Mesenchymal stem cell (in vitro differentiated cells and primary cell): Measurements from ENCODE around the gene EPSTI1.

Experiments
- DNase-seq: peaks from one replicate; pipeline ENCODE4 v3.0.0-alpha.2; 2013
- H2AFZ ChIP-seq: one replicate; pipeline ENCODE4 v1.6.1; 2013; ENCODE audit warnings: low read depth, mild to moderate bottlenecking, control low read depth, inconsistent platforms, low read length, moderate library complexity
- H2AK5ac ChIP-seq: 2 replicates; pipeline ENCODE4 v1.6.1; 2013; ENCODE audit warnings: low read length, moderate library complexity, mild to moderate bottlenecking, inconsistent platforms; ENCODE audit not compliant: severe bottlenecking
- H2BK120ac ChIP-seq: one replicate; pipeline ENCODE4 v1.6.1; 2013; ENCODE audit warnings: low read depth, mild to moderate bottlenecking, inconsistent platforms, low read length, moderate library complexity
- H2BK12ac ChIP-seq, 2 experiments: one replicate each; pipeline ENCODE4 v1.6.1; 2013; ENCODE audit warnings: inconsistent platforms in 2 of 2, low read length in 2 of 2, mild to moderate bottlenecking in 2 of 2, moderate library complexity in 2 of 2, control low read depth in 1 of 2
- H2BK15ac ChIP-seq: one replicate; pipeline ENCODE4 v1.6.1; 2013; ENCODE audit warnings: mild to moderate bottlenecking, low read depth, inconsistent platforms; ENCODE audit not compliant: poor library complexity, severe bottlenecking
- H2BK5ac ChIP-seq: 2 replicates; pipeline ENCODE4 v1.6.1; 2013; ENCODE audit warnings: low read depth, mild to moderate bottlenecking, low read length, control low read depth, inconsistent platforms; ENCODE audit not compliant: poor library complexity, severe bottlenecking
- H3K14ac ChIP-seq, 2 experiments: one replicate each; pipeline ENCODE4 v1.6.1; 2013; ENCODE audit warnings: inconsistent platforms in 2 of 2, low read length in 2 of 2, control low read depth in 1 of 2, mild to moderate bottlenecking in 1 of 2, moderate library complexity in 1 of 2
- H3K18ac ChIP-seq, 2 experiments: one replicate each; pipeline ENCODE4 v1.6.1; 2013; ENCODE audit warnings: inconsistent platforms in 2 of 2, low read length in 2 of 2, control low read depth in 1 of 2, low read depth in 1 of 2, mild to moderate bottlenecking in 1 of 2
- H3K23ac ChIP-seq, 2 experiments: one replicate each; pipeline ENCODE4 v1.6.1; 2013; ENCODE audit warnings: inconsistent platforms in 2 of 2, low read length in 2 of 2, mild to moderate bottlenecking in 2 of 2, moderate library complexity in 2 of 2, control low read depth in 1 of 2
- H3K27ac ChIP-seq: 2 replicates; pipeline ENCODE4 v1.5.1; 2013; ENCODE audit warnings: mild to moderate bottlenecking, moderate library complexity, low read length, control low read depth, inconsistent platforms; ENCODE audit not compliant: poor library complexity, severe bottlenecking
- H3K27me3 ChIP-seq, 2 experiments: 2 replicates each; pipeline versions ENCODE4 v1.6.1 to v1.7.0; 2013; ENCODE audit warnings: low read length in 2 of 2, mild to moderate bottlenecking in 2 of 2, moderate library complexity in 2 of 2, control low read depth in 1 of 2, inconsistent platforms in 1 of 2; ENCODE audit not compliant: control insufficient read depth in 1 of 2, insufficient read depth in 1 of 2
- H3K36me3 ChIP-seq, 2 experiments: 2 replicates each; pipeline versions ENCODE4 v1.6.1 to v1.7.0; 2013; ENCODE audit warnings: low read length in 2 of 2, control low read depth in 1 of 2, inconsistent platforms in 1 of 2, low read depth in 1 of 2, mild to moderate bottlenecking in 1 of 2; ENCODE audit not compliant: insufficient read depth in 2 of 2, control insufficient read depth in 1 of 2
- H3K4ac ChIP-seq, 2 experiments: one replicate each; pipeline ENCODE4 v1.6.1; 2013; ENCODE audit warnings: inconsistent platforms in 2 of 2, low read length in 2 of 2, mild to moderate bottlenecking in 2 of 2, moderate library complexity in 2 of 2, control low read depth in 1 of 2, low read depth in 1 of 2
- H3K4me1 ChIP-seq: 2 replicates; pipeline ENCODE4 v1.6.1; 2013; ENCODE audit warnings: low read depth, low read length, control low read depth; ENCODE audit not compliant: control insufficient read depth, insufficient read depth
- H3K4me2 ChIP-seq: 2 replicates; pipeline ENCODE4 v1.6.1; 2013; ENCODE audit warnings: low read length, mild to moderate bottlenecking, inconsistent platforms; ENCODE audit not compliant: poor library complexity, severe bottlenecking
- H3K4me3 ChIP-seq, 2 experiments: 2 replicates each; pipeline versions ENCODE4 v1.5.1 to v1.7.0; 2013; ENCODE audit warnings: low read length in 2 of 2, mild to moderate bottlenecking in 2 of 2, control low read depth in 1 of 2, low read depth in 1 of 2; ENCODE audit not compliant: insufficient read depth in 1 of 2
- H3K79me1 ChIP-seq: replicated peaks from 2 replicates; pipeline ENCODE4 v1.6.1; 2013; ENCODE audit warnings: mild to moderate bottlenecking, control low read depth, low read length, inconsistent platforms; ENCODE audit not compliant: poor library complexity, severe bottlenecking
- H3K9ac ChIP-seq: 2 replicates; pipeline ENCODE4 v1.7.0; 2013; ENCODE audit warnings: mild to moderate bottlenecking, low read length, moderate library complexity
- H3K9me3 ChIP-seq: 2 replicates; pipeline ENCODE4 v1.7.0; 2013; ENCODE audit warnings: mild to moderate bottlenecking, low read length; ENCODE audit not compliant: control insufficient read depth
- H4K8ac ChIP-seq: one replicate; pipeline ENCODE4 v1.6.1; 2013; ENCODE audit warnings: inconsistent platforms, mild to moderate bottlenecking, low read length, moderate library complexity
- H4K91ac ChIP-seq: one replicate; pipeline ENCODE4 v1.6.1; 2013; ENCODE audit warnings: mild to moderate bottlenecking, low read length, inconsistent platforms
- WGBS: methylation state at CpG from one replicate; pipeline ENCODE4 v1.1.7; 2013; ENCODE audit warnings: mixed read lengths; 5-methylcytosine and 5-hydroxymethylcytosine counted together

The EPSTI1 gene

DNA sequence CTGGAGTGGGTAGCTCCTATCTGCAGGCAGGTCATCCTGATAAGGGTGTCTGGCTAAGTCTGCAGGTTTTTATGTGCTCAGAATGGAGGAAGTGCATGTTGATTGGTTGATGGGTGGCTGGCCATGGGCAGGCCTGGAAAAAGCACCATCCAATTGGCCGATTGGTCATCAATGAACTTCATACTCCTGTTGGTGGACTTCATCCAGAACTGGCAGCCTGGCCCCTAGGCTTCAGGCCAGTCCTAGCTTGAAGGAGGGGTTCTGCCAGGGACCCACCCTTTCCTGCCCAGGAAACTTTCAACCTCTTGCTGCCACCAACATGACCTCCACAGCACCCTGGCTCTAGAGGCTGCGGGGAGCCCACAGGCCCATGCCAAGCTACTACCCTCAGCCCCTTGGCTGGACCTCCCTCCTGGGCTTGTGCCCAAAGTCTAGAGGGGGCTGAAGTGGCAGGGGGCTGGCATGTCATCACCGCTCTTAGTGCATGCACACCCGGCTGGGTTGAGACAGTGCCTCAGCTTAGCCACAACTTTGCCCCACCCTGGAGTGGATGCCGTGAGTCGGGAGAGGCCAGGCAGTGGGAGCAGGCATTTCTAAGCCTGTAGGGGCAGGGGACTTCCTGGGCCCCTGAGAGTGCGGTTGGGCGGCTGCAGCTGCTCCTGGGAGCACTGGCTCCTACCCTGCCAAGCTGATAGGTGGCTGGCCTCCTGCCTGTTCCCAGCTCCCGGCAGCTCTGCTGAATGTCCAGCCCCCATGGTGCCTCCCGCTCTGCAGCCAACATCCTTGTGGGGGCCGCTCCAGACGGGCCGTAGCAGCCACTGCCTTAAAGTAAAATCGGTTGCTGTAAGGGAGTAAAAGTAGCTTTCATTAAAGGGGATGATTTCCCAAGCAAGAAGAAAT, 44.6 kb upstream of the EPSTI1 start:
- no peaks in the 10 kb centered on the region for H3K9me3 ChIP-seq

GRCh38 chr13:43033038-43033437, 41.0 kb upstream of the EPSTI1 start:
- H3K14ac ChIP-seq = no peak overlapping the region
- no peak overlapping the region for H2BK5ac ChIP-seq
- H2AK5ac ChIP-seq = no peak overlapping the region
- peaks cover 1% of the 10 kb centered on the region for H3K4me1 ChIP-seq
- no peak overlapping the region for H2BK12ac ChIP-seq
- H3K79me1 ChIP-seq = no peaks in the 10 kb centered on the region
- no peak overlapping the region for H3K18ac ChIP-seq
- no peak overlapping the region for H2AFZ ChIP-seq
- H4K91ac ChIP-seq = no peak overlapping the region
- no peaks in the 10 kb centered on the region for H3K9me3 ChIP-seq
- no peak overlapping the region for H3K4me3 ChIP-seq
- H3K36me3 ChIP-seq = peaks cover 0 to 17% of the 10 kb centered on the region in 2 experiments
- H3K27me3 ChIP-seq = no peaks in the 10 kb centered on the region
- no peak for DNase-seq
- no peak overlapping the region for H2BK120ac ChIP-seq
- no peak overlapping the region for H4K8ac ChIP-seq
- no peak overlapping the region for H3K23ac ChIP-seq
- H2BK15ac ChIP-seq = no peak overlapping the region
- no peak overlapping the region for H3K4ac ChIP-seq
- no peak overlapping the region for H3K27ac ChIP-seq
- no peak overlapping the region for H3K4me2 ChIP-seq
- no peak overlapping the region for H3K9ac ChIP-seq
- WGBS = 92% methylated on average over 1 of the region's 3 CpGs

More for the DNA sequence above, 44.6 kb upstream of the EPSTI1 start:
- no peak overlapping the region for H2AK5ac ChIP-seq
- H3K4me1 ChIP-seq = peaks cover 1% of the 10 kb centered on the region
- no peaks in the 10 kb centered on the region for H3K79me1 ChIP-seq
- peak overlapping the region; percentile 7 for H4K8ac ChIP-seq
- no peak overlapping the region for H3K4me3 ChIP-seq
- H3K4me2 ChIP-seq = no peak overlapping the region
- no peak overlapping the region for H2BK15ac ChIP-seq
- no peak overlapping the region for H3K14ac ChIP-seq
- H3K27ac ChIP-seq = no peak overlapping the region
- no peak overlapping the region for H2BK12ac ChIP-seq
- H3K9ac ChIP-seq = no peak overlapping the region
- no peak overlapping the region for H3K18ac ChIP-seq
- H3K27me3 ChIP-seq = no peaks in the 10 kb centered on the region
- H3K23ac ChIP-seq = no peak overlapping the region
- peaks cover 0 to 9% of the 10 kb centered on the region in 2 experiments for H3K36me3 ChIP-seq
- no peak overlapping the region for H4K91ac ChIP-seq
- no peak overlapping the region for H2BK120ac ChIP-seq
- no peak for DNase-seq
- no peak overlapping the region for H3K4ac ChIP-seq
- H2AFZ ChIP-seq = no peak overlapping the region
- 96% methylated on average over 14 of the region's 14 CpGs for WGBS
- H2BK5ac ChIP-seq = no peak overlapping the region

DNA sequence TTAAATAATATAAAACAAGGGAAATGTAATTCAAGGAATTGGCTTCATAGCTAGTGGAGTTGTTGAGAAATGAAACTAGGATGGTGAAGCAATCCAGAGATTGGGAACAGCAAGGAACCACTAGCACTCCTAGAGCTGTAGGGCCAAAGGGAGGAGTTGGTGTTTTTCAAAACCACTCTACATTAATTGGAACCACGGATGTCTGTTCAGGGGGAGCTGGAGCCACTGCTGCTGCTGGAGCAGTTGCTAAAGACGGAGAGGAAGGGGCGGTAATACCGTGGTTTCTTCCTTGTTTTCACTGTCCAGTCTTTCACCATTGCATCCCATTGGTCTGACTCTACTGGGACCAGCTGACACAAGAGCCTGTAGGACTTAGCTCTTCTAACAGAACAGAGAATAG, 39.8 kb upstream of the EPSTI1 start:
- H3K4me1 ChIP-seq = peaks cover 1% of the 10 kb centered on the region
- no peaks in the 10 kb centered on the region for H3K9me3 ChIP-seq
- no peak overlapping the region for H3K4me3 ChIP-seq
- no peak overlapping the region for H2BK15ac ChIP-seq
- H3K18ac ChIP-seq = no peak overlapping the region
- H2AFZ ChIP-seq = no peak overlapping the region
- WGBS = 95% methylated on average over 4 of the region's 4 CpGs
- H2BK120ac ChIP-seq = no peak overlapping the region
- no peak for DNase-seq
- no peaks in the 10 kb centered on the region for H3K79me1 ChIP-seq
- no peak overlapping the region for H3K27ac ChIP-seq
- H3K36me3 ChIP-seq = peaks cover 0 to 21% of the 10 kb centered on the region in 2 experiments
- H2AK5ac ChIP-seq = no peak overlapping the region
- H3K4ac ChIP-seq = no peak overlapping the region
- H3K4me2 ChIP-seq = no peak overlapping the region
- H3K27me3 ChIP-seq = no peaks in the 10 kb centered on the region
- H3K23ac ChIP-seq = no peak overlapping the region
- H3K9ac ChIP-seq = no peak overlapping the region
- H3K14ac ChIP-seq = no peak overlapping the region
- H4K91ac ChIP-seq = no peak overlapping the region
- no peak overlapping the region for H4K8ac ChIP-seq
- no peak overlapping the region for H2BK12ac ChIP-seq
- H2BK5ac ChIP-seq = peak overlapping the region; percentile 36

GRCh38 chr13:43030548-43030947, 38.5 kb upstream of the EPSTI1 start:
- Histone ChIP-seq H3K27ac (no peak overlapping the region), H2BK5ac (no peak overlapping the region), H3K4ac (no peak overlapping the region), H2AFZ (no peak overlapping the region), H3K18ac (no peak overlapping the region), H2BK120ac (no peak overlapping the region), H3K4me3 (no peak overlapping the region), H4K91ac (no peak overlapping the region), H3K9me3 (no peaks in the 10 kb centered on the region), H3K36me3 (peaks cover 0 to 21% of the 10 kb centered on the region in 2 experiments), H3K79me1 (no peaks in the 10 kb centered on the region), H3K4me2 (no peak overlapping the region), H3K4me1 (no peaks in the 10 kb centered on the region), H3K14ac (no peak overlapping the region), H4K8ac (no peak overlapping the region), H2BK15ac (no peak overlapping the region), H3K9ac (no peak overlapping the region), H3K23ac (no peak overlapping the region), H3K27me3 (no peaks in the 10 kb centered on the region), H2AK5ac (no peak overlapping the region), H2BK12ac (no peak overlapping the region)
- DNase-seq = no peak
- WGBS = 84% methylated on average over 3 of the region's 4 CpGs
